Measurements from ENCODE around the gene GSTM2.
"Not testable (repeated sequence)": the region's sequence is repeated elsewhere in the genome, so short reads cannot be mapped to it uniquely, and the experiment has no call there.

GSTM2 gene

DNA sequence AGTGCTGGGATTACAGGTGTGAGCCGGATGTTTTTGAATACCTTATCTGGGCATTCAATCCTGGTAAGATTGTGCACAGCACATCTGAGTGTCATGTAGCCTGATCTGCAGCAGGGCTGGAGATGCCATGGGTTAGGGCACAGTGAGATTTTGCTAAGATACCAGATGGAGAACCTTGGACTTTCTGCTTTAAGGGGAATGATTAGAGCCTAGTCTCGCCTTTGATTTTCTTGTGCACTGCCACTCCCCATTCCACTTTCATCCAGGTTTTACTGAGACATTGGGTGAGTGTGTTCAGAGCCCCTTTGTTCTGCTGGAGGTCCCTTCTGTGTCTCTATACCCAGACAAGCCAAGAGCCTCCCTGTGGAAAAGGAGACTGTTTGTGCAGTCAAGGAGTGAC is 6.0 kb downstream of the GSTM2 start:
- not testable (repeated sequence) for DNase-seq (ENCODE audit: insufficient read length, low spot score); FAIRE-seq

- not testable (repeated sequence) for FAIRE-seq; DNase-seq (ENCODE audit: insufficient read length, low spot score)
Measured at GRCh38 chr1:109676683-109677381, 9.0 kb downstream of the GSTM2 start.

DNA sequence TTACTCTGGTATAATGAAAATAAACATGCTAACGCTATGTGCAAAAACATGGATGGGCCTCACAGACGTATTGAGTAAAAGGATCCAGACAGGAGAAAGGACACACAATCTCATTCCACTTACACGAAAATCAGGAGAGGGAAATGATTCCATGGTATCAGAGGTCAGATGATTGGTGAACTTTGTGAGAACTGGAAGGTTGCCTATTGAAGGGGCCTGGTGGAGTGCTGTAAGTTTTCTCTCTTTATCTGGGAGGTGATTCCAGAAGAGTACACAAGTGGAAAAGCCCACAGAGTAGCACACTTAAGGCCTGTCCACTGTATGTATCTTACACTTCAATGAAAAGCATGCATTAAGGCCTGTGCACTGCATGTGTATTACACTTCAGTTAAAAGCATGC is 9.6 kb downstream of the GSTM2 start:
- FAIRE-seq (no peak), DNase-seq (ENCODE audit: insufficient read length, low spot score) (no peak)

- DNase-seq (ENCODE audit: insufficient read length, low spot score); FAIRE-seq: not testable (repeated sequence)
Measured at GRCh38 chr1:109678637-109679036, 10.8 kb downstream of the GSTM2 start.

GRCh38 chr1:109684777-109685176 is 16.9 kb downstream of the GSTM2 start:
- DNase-seq (ENCODE audit: insufficient read length, low spot score); FAIRE-seq: not testable (repeated sequence)

DNA sequence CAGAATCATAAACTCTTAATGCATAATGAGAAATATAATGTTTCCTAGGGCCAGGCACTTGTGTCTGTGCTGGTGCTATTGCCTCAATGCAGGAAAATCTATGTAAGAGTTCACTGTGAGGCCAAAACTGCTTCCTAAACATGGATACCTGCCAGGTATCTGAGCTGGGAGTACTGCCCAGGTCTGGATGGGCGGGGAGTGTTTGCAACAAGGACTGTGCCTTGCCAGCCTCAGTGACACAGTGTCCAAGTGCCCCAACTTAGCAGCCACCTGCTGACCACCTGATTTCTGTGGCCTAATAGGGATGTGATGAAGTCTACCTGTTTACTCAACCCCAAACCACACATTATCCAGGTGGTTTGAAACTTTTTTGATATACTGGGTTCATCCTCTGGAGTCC is 17.5 kb downstream of the GSTM2 start:
- not testable (repeated sequence) for FAIRE-seq; DNase-seq (ENCODE audit: insufficient read length, low spot score)

- not testable (repeated sequence) for FAIRE-seq; DNase-seq (ENCODE audit: insufficient read length, low spot score)
Measured at GRCh38 chr1:109685890-109686289, 18.0 kb downstream of the GSTM2 start.

GRCh38 chr1:109687109-109687508 is 19.3 kb downstream of the GSTM2 start:
- not testable (repeated sequence) for FAIRE-seq; DNase-seq (ENCODE audit: insufficient read length, low spot score)

GRCh38 chr1:109687641-109688499 is 20.0 kb downstream of the GSTM2 start, which contains the start of gene GSTM1:
TSS of gene GSTM1 (plus strand) at chr1:109687817. CDS start at chr1:109687874, 57 bp downstream.
- DNase-seq (ENCODE audit: insufficient read length, low spot score), result peak; percentile 72
- peak; percentile 95 for FAIRE-seq

GRCh38 chr1:109689844-109690405 is 22.1 kb downstream of the GSTM2 start:
- FAIRE-seq (no peak), DNase-seq (ENCODE audit: insufficient read length, low spot score) (no peak)

DNA sequence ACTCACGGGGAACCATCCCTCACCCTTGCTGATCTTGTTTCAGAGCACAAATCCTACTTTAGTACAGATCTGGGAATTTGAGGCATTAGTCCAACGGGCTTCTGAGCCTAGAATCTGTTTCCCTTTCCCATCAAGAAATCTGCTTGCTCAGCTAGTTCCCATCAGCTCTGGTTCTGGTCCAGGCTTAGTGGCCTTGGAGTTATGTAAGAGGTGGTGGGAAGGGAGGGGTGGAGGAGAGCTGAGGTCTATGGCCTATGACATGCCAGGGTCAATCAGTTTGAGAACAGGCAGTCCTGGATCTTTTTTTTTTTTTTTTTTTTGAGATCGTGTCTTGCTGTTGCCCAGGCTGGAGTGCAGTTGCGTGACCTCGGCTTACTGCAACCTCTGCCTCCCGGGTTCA is 23.9 kb downstream of the GSTM2 start:
- no peak for FAIRE-seq
- no peak for DNase-seq (ENCODE audit: insufficient read length, low spot score)

DNA sequence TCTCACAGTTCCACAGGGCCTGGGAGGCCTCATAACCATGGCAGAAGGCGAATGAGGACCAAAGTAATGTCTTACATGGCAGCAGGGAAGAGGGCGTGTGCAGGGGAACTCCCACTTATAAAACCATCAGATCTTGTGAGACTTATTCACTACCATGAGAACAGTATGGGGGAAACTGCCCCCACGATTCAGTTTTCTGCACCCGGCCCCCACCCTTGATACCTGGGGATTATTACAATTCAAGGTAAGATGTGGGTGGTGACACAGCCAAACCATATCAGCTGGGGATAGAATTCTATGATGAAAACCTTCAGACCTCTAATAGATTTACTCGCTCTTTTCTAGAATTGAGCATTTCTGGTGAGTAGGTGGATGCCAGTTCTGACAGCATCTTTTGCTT is 26.5 kb downstream of the GSTM2 start:
- not testable (repeated sequence) for FAIRE-seq; DNase-seq (ENCODE audit: insufficient read length, low spot score)

- not testable (repeated sequence) for DNase-seq (ENCODE audit: insufficient read length, low spot score); FAIRE-seq
Measured at GRCh38 chr1:109695138-109695537, 27.3 kb downstream of the GSTM2 start.

DNA sequence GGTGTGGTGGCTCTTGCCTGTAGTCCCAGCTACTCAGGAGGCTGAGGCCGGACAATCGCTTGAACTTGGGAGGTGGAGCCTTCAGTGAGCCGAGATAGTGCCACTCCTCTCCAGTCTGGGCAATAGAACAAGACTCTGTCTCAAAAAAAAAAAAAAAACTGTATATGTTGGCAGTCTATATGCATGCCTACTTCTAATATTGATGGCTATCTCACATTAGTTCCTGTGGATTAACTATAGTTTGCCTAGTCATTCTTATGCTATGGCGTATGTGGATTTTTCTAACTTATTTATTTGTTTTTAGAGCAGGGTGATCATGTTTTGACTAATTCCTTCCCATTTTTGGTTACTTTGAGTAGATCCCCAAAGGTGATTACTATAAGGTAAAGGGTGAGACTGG is 29.2 kb downstream of the GSTM2 start:
- FAIRE-seq (no peak), DNase-seq (ENCODE audit: insufficient read length, low spot score) (no peak)

- not testable (repeated sequence) for FAIRE-seq; DNase-seq (ENCODE audit: insufficient read length, low spot score)
Measured at GRCh38 chr1:109697861-109698260, 30.0 kb downstream of the GSTM2 start.

- not testable (repeated sequence) for FAIRE-seq
Measured at GRCh38 chr1:109702940-109703339, 35.1 kb downstream of the GSTM2 start.

DNA sequence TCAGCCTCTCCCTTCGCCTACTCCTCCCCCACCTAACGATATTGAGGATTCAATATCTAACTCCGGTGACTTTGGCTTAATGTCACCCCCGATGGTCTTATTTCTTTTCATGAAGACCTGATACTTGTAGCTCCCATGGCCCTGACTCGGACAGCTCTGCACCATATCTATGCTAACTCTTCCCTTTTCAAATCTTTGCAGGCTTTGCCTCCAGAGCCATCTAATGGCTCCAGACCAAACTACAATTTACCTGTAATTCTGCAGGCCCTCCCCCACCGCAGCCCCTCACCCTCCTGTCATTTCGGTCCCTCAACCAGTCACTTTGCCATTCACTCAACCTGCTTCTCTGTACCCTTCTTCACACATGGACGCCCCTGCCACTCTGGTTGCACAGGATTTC is 36.3 kb downstream of the GSTM2 start:
- FAIRE-seq, result no peak
- no peak for DNase-seq (ENCODE audit: insufficient read length, low spot score)

More at GRCh38 chr1:109702940-109703339, 35.1 kb downstream of the GSTM2 start:
- DNase-seq (ENCODE audit: insufficient read length, low spot score), result not testable (repeated sequence)

DNA sequence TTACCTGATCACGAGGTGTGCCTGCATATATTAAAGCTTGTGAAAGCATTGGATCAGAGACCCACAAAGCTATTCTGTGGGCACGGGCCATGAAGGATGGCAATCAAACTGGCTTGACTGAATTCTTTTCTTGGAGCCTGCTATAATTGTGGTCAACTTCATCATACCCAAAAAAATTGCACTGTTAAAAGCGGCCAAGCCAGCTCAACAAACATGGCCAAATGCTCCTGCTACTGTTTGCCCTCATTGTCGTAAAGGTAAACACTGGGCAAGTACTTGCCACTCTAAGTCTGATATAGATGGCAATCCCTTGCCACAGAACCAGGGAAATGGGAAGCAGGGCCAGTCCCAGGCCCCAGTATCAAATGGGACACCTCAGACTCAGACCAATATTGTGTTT is 37.6 kb downstream of the GSTM2 start:
- FAIRE-seq, result no peak
- no peak for DNase-seq (ENCODE audit: insufficient read length, low spot score)

GRCh38 chr1:109708949-109709348 is 41.1 kb downstream of the GSTM2 start:
- not testable (repeated sequence) for DNase-seq (ENCODE audit: insufficient read length, low spot score); FAIRE-seq

GRCh38 chr1:109709822-109710221 is 42.0 kb downstream of the GSTM2 start:
- FAIRE-seq, result not testable (repeated sequence)

More at GRCh38 chr1:109709822-109710221, 42.0 kb downstream of the GSTM2 start:
- DNase-seq (ENCODE audit: insufficient read length, low spot score), result not testable (repeated sequence)
